PC-9 (cell line): Measurements from ENCODE around the gene PLEKHA7. TPM values are rescaled to one million over a fixed set of nuclear protein-coding genes. Genes with fewer than 3 reads are reported as not detected.
"Not testable (repeated sequence)": the region's sequence is repeated elsewhere in the genome, so short reads cannot be mapped to it uniquely, and the experiment has no call there.

Experiments
- BruUV-seq: library from RNA; stranded (reverse); fragments of 400-500 nt; replicated peaks from 2 replicates; lab custom pipeline; 2021; lab: Mats Ljungman, UMichigan
- CTCF ChIA-PET: fragments of 300-600 bp; sonication (Branson Sonifier 250); formaldehyde crosslinking; loops from one replicate; lab custom pipeline; 2022; ENCODE audit warnings: antibody characterized with exemption; lab: Charles Lee
- POLR2A ChIA-PET: fragments of 300-600 bp; sonication (Branson Sonifier 250); formaldehyde crosslinking; loops from one replicate; lab custom pipeline; 2022; ENCODE audit warnings: antibody characterized with exemption; ENCODE audit not compliant: unreplicated experiment; lab: Charles Lee
- DNase-seq, 2 experiments: peaks; one replicate each; pipeline versions ENCODE4 v3.0.0 to v3.0.0-alpha.2; 2015 to 2022; ENCODE audit warnings: mixed read lengths in 1 of 2
- H2AFZ ChIP-seq: fragments of 200-600 bp; sonication (generic); 2 replicates; pipeline ENCODE4 v1.8.1; 2017; ENCODE audit warnings: antibody characterized with exemption
- H3F3A ChIP-seq: fragments of 200-600 bp; sonication (generic); 2 replicates; pipeline ENCODE4 v1.8.1; 2017; ENCODE audit warnings: antibody characterized with exemption, mild to moderate bottlenecking, low read depth; ENCODE audit not compliant: insufficient read depth
- H3K27ac ChIP-seq: fragments of 200-600 bp; sonication (generic); 2 replicates; pipeline ENCODE4 v1.6.1; 2016; ENCODE audit warnings: mixed run types
- H3K27me3 ChIP-seq: fragments of 200-600 bp; sonication (generic); 2 replicates; pipeline ENCODE4 v1.6.1; 2016; ENCODE audit warnings: low read depth, mixed run types; ENCODE audit not compliant: insufficient read depth
- H3K36me3 ChIP-seq: fragments of 200-600 bp; sonication (generic); 2 replicates; pipeline ENCODE4 v1.6.1; 2016; ENCODE audit warnings: low read depth, mixed run types
- H3K4me1 ChIP-seq: fragments of 200-600 bp; sonication (generic); replicated peaks from 2 replicates; pipeline ENCODE4 v1.6.1; 2016; ENCODE audit warnings: mixed run types; ENCODE audit not compliant: insufficient read depth
- H3K4me2 ChIP-seq: fragments of 200-600 bp; sonication (generic); 2 replicates; pipeline ENCODE4 v1.6.1; 2017; ENCODE audit warnings: mixed run types
- H3K4me3 ChIP-seq: fragments of 200-600 bp; sonication (generic); 2 replicates; pipeline ENCODE4 v1.6.1; 2016; ENCODE audit warnings: mixed run types
- H3K79me2 ChIP-seq: fragments of 200-600 bp; sonication (generic); 2 replicates; pipeline ENCODE4 v1.6.1; 2017; ENCODE audit warnings: low read depth, mixed run types
- H3K9me2 ChIP-seq: fragments of 200-600 bp; sonication (generic); 2 replicates; pipeline ENCODE4 v1.8.1; 2017; ENCODE audit warnings: mild to moderate bottlenecking; ENCODE audit not compliant: insufficient read depth
- H3K9me3 ChIP-seq: fragments of 200-600 bp; sonication (generic); 2 replicates; pipeline ENCODE4 v1.8.1; 2016; ENCODE audit warnings: low read depth; ENCODE audit not compliant: insufficient read depth
- H4K20me1 ChIP-seq: fragments of 200-600 bp; sonication (generic); 2 replicates; pipeline ENCODE4 v1.8.1; 2017; ENCODE audit not compliant: insufficient read depth
- CTCF ChIP-seq: fragments of 200-600 bp; sonication (generic); conservative IDR thresholded peaks from 2 replicates; pipeline ENCODE4 v1.6.1; 2017; ENCODE audit warnings: mixed run types, antibody characterized with exemption, mild to moderate bottlenecking, moderate library complexity
- EZH2 ChIP-seq: fragments of 200-600 bp; sonication (generic); IDR thresholded peaks from 2 replicates; pipeline ENCODE4 v1.8.0; 2017; ENCODE audit warnings: antibody characterized with exemption, low read depth
- intact Hi-C: fragments of 100-400 bp; cut with micrococcal nuclease; formaldehyde crosslinking; loops from one replicate; pipeline ENCODE4 v1.10.0; 2022; ENCODE audit not compliant: unreplicated experiment
- total RNA-seq: library from RNA; stranded (reverse); gene quantifications from 2 replicates; pipeline ENCODE4 v1.2.3, GENCODE V29; 2021

PLEKHA7 gene
- total RNA-seq, 1 experiment from 2014 or later: 26.9 TPM

DNA sequence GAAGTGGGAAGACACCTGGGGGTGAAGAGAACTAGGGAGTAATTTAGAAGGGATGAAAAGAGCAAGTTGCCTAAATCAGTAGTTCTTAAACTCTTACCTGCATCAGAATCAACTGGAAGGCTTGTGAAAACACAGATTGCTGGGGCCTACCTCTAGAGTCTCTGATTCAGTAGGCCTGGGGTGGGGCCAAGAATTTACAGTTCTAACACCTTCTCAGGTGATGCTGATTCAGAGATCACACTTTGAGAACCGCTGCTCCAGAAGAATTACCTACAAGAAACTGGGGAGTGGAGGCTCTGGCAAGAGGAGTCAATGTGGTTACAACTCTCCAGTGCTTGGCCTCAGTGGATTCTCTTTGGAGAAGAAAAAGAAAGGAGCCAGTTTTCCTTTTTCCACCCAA, 147.1 kb downstream of the PLEKHA7 start:
- BruUV-seq: no TSS peak
- POLR2A ChIA-PET: no interaction called here
- TF ChIP-seq CTCF (no peak), EZH2 (no peak)

DNA sequence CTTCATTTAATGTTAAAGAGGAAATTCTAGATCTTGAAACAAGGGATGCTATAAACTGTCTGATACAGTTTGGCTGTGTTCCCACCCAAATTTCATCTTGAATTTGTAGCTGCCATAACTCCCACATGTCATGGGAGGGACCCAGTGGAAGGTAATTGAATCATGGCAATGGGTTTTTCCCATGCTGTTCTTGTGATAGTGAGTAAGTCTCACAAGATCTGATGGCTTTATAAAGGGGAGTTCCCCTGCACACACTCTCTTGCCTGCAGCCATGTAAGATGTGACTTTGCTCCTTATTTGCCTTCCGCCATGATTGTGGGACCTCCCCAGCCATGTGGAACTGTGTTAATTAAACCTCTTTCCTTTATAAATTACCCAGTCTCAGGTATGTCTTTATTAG, 149.8 kb downstream of the PLEKHA7 start:
- CTCF ChIA-PET, POLR2A ChIA-PET, H3K4me3 ChIP-seq, H3K4me2 ChIP-seq, H3K79me2 ChIP-seq, DNase-seq, H3K9me3 ChIP-seq, H3K36me3 ChIP-seq, BruUV-seq, H2AFZ ChIP-seq, H4K20me1 ChIP-seq, H3K9me2 ChIP-seq, H3K27ac ChIP-seq, H3F3A ChIP-seq, H3K4me1 ChIP-seq, H3K27me3 ChIP-seq, intact Hi-C loops: not testable (repeated sequence)

More for the DNA sequence above, 147.1 kb downstream of the PLEKHA7 start:
- Histone ChIP-seq H4K20me1 (no peaks in the 10 kb centered on the region), H3K4me2 (no peak overlapping the region), H3K27me3 (no peaks in the 10 kb centered on the region), H3K4me1 (no peaks in the 10 kb centered on the region), H3K4me3 (no peak overlapping the region), H3F3A (no peaks in the 10 kb centered on the region), H3K79me2 (no peaks in the 10 kb centered on the region), H3K9me2 (no peaks in the 10 kb centered on the region), H2AFZ (no peak overlapping the region), H3K27ac (no peak overlapping the region), H3K9me3 (no peaks in the 10 kb centered on the region), H3K36me3 (no peaks in the 10 kb centered on the region)
- DNase-seq: no peak
- intact Hi-C loops: no loop called here
- CTCF ChIA-PET: no interaction called here

- intact Hi-C loops: no loop called here
- CTCF ChIA-PET: no interaction called here
- H2AFZ ChIP-seq: no peak overlapping the region
- H3K9me2 ChIP-seq: no peaks in the 10 kb centered on the region
- DNase-seq: no peak
- H3K79me2 ChIP-seq: no peaks in the 10 kb centered on the region
- 0 out of 2 replicates have a peak, but pooled peaks cover 9% of the 10 kb centered on the region for H4K20me1 ChIP-seq
- H3K4me1 ChIP-seq: no peaks in the 10 kb centered on the region
- H3K36me3 ChIP-seq: no peaks in the 10 kb centered on the region
- BruUV-seq: no TSS peak
- H3K9me3 ChIP-seq: no peaks in the 10 kb centered on the region
- no peak overlapping the region for H3K27ac ChIP-seq
- no peak overlapping the region for H3K4me3 ChIP-seq
- no peaks in the 10 kb centered on the region for H3F3A ChIP-seq
- no peak for TF ChIP-seq EZH2
- TF ChIP-seq CTCF: no peak
- H3K27me3 ChIP-seq: no peaks in the 10 kb centered on the region
- H3K4me2 ChIP-seq: no peak overlapping the region
- POLR2A ChIA-PET: no interaction called here
Observed at GRCh38 chr11:16863389-16863788, 150.8 kb downstream of the PLEKHA7 start.

DNA sequence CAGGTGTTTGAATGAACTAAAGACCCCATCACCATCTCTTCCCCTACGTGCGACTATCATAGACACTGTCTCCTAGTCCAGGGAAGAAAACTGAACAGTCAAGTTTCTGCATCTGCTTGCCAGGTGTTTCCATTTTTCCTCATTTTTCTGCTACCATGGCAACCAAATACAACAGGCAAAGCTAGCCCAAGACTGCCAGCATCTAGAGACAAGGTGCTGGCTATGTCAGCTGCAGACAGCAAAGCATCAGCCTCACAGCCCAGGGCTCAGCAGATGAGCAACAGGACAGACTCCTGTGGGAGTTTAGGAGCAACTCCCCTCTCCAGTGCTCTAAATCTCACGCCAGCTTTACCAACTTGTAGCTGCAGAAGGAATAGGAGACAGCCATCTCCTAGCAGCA, 151.5 kb downstream of the PLEKHA7 start:
- H3K36me3 ChIP-seq: no peaks in the 10 kb centered on the region
- intact Hi-C loops: no loop called here
- no peak overlapping the region for H2AFZ ChIP-seq
- no peak overlapping the region for H3K4me3 ChIP-seq
- BruUV-seq: no TSS peak
- H3K9me3 ChIP-seq: no peaks in the 10 kb centered on the region
- no peaks in the 10 kb centered on the region for H3K27me3 ChIP-seq
- no peaks in the 10 kb centered on the region for H3K9me2 ChIP-seq
- no peak for DNase-seq
- no peak overlapping the region for H3K4me2 ChIP-seq
- no peaks in the 10 kb centered on the region for H3K79me2 ChIP-seq
- H4K20me1 ChIP-seq: 0 out of 2 replicates have a peak, but pooled peaks cover 9% of the 10 kb centered on the region
- CTCF ChIA-PET: no interaction called here
- no peaks in the 10 kb centered on the region for H3F3A ChIP-seq
- POLR2A ChIA-PET: no interaction called here
- H3K27ac ChIP-seq: no peak overlapping the region
- TF ChIP-seq EZH2 (no peak), CTCF (no peak)
- H3K4me1 ChIP-seq: no peaks in the 10 kb centered on the region
